Measurements from ENCODE around the gene PLPP7. TPM values are rescaled to one million over a fixed set of nuclear protein-coding genes. Genes with fewer than 3 reads are reported as not detected.

Gene PLPP7
- total and polyA plus RNA-seq, 4 donors: 0.18 to 0.59 (median 0.51) TPM; not detected in 1

DNA sequence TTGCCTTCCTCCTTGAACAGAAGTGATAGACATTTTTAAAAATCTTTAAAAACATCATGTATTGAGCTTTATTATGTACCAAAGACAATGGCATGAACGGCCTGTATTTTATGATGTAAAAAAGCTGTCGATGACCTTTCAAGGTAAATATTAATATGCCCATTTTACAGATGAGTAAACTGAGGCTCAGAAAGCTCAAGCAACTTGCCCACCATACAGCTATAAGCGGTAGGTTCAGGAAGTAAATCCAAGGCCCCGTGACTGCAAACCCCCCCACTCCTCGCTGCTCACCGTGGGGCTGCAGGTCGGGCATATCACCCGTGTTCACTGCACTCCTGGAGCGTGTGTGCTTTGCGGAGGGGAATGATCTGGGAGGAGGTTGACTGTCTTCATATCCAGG, 3.4 kb downstream of the PLPP7 start:
- Histone ChIP-seq H3K36me3 (ENCODE audit: control insufficient read depth in 4 of 4, insufficient read depth in 3 of 4, low read depth in 1 of 4, low read length in 3 of 4) (no peaks in the 10 kb centered on the region), H3K27me3 (ENCODE audit: control insufficient read depth in 4 of 4, insufficient read depth in 4 of 4, low read length in 3 of 4) (no peaks in the 10 kb centered on the region), H3K9ac (ENCODE audit: low read depth in 1 of 2, low read length in 2 of 2) (no peak overlapping the region), H3K27ac (ENCODE audit: low read depth in 1 of 2, low read length in 2 of 2) (no peak overlapping the region), H3K4me3 (ENCODE audit: low read depth in 1 of 3, low read length in 3 of 3) (no peak overlapping the region), H3K9me3 (ENCODE audit: control insufficient read depth in 4 of 4, low read length in 3 of 4) (no peaks in the 10 kb centered on the region), H3K4me1 (ENCODE audit: control insufficient read depth in 4 of 4, insufficient read depth in 4 of 4, low read length in 3 of 4) (no peaks in the 10 kb centered on the region)
- WGBS: 94% methylated on average over 10 of the region's 10 CpGs
- DNase-seq (ENCODE audit: low spot score): no peak
- TF ChIP-seq FOXA2 (IDR thresholded peaks at IDR 0.05): no peak
- TF ChIP-seq FOXA1 (IDR thresholded peaks at IDR 0.05): no peak
- TF ChIP-seq NR2F2 (IDR thresholded peaks at IDR 0.05): no peak
- TF ChIP-seq, protein P1, sequence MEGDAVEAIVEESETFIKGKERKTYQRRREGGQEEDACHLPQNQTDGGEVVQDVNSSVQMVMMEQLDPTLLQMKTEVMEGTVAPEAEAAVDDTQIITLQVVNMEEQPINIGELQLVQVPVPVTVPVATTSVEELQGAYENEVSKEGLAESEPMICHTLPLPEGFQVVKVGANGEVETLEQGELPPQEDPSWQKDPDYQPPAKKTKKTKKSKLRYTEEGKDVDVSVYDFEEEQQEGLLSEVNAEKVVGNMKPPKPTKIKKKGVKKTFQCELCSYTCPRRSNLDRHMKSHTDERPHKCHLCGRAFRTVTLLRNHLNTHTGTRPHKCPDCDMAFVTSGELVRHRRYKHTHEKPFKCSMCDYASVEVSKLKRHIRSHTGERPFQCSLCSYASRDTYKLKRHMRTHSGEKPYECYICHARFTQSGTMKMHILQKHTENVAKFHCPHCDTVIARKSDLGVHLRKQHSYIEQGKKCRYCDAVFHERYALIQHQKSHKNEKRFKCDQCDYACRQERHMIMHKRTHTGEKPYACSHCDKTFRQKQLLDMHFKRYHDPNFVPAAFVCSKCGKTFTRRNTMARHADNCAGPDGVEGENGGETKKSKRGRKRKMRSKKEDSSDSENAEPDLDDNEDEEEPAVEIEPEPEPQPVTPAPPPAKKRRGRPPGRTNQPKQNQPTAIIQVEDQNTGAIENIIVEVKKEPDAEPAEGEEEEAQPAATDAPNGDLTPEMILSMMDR (IDR thresholded peaks at IDR 0.05; ENCODE audit: low read depth, low read length, missing input control): no peak
- no peak for TF ChIP-seq GABPA (IDR thresholded peaks at IDR 0.05 in 1 of 2, conservative IDR thresholded peaks at IDR 0.05 in 1 of 2)

DNA sequence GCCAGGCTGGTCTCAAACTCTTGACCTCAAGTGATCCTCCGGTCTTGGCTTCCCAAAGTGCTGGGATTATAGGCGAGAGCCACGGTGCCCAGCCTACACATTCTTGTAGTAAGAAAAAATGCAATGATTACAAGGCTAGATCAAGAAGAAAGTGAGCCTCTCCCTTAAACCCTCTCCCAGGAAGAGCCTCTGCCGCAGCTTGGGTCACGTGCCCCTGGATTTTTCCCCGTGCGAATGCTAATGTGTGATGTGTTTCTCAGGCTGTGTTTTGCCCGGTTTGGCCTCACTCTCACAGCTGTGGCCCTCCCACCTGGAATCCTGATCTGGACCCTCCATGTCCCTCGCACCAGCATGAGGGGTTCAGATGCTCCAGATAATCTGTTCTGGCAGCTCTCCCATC, 6.9 kb downstream of the PLPP7 start:
- Histone ChIP-seq H3K9ac (ENCODE audit: low read depth in 1 of 2, low read length in 2 of 2) (no peak overlapping the region), H3K9me3 (ENCODE audit: control insufficient read depth in 4 of 4, low read length in 3 of 4) (no peaks in the 10 kb centered on the region), H3K4me1 (ENCODE audit: control insufficient read depth in 4 of 4, insufficient read depth in 4 of 4, low read length in 3 of 4) (no peaks in the 10 kb centered on the region), H3K27ac (ENCODE audit: low read depth in 1 of 2, low read length in 2 of 2) (no peak overlapping the region), H3K36me3 (ENCODE audit: control insufficient read depth in 4 of 4, insufficient read depth in 3 of 4, low read depth in 1 of 4, low read length in 3 of 4) (no peaks in the 10 kb centered on the region), H3K27me3 (ENCODE audit: control insufficient read depth in 4 of 4, insufficient read depth in 4 of 4, low read length in 3 of 4) (no peaks in the 10 kb centered on the region), H3K4me3 (ENCODE audit: low read depth in 1 of 3, low read length in 3 of 3) (no peak overlapping the region)
- 87% methylated on average over 9 of the region's 9 CpGs for WGBS
- no peak for DNase-seq (ENCODE audit: low spot score)
- TF ChIP-seq NR2F2 (IDR thresholded peaks at IDR 0.05): no peak

DNA sequence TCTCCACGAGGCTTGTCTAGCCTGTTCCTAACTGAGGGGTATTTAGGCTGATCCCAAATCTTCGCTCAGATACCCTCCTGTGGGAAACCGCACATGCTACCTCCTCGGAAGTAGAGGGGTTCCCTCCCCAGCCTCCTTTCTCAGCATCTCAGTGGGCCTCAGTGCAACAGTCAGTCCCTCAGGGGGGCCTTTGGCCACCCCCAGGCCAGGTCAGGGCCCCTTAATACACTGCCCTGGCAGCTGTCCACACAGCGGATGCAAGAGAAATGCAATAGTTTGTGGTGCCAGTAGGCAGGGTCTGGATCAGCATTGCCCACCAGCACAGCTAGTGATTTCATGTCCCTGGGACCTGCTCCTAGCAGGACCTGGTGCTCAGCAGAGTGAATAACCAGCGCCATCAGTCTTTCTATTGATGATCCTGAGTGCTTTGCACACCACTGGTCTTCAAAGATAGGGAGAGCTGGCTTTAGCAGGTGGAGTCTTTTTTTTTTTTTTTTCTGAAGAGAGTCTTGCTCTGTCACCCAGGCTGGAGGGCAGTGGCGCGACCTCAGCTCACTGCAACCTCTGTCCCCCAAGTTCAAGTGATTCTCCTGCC, 7.5 kb downstream of the PLPP7 start:
- Histone ChIP-seq H3K27ac (ENCODE audit: low read depth in 1 of 2, low read length in 2 of 2) (no peak overlapping the region), H3K4me1 (ENCODE audit: control insufficient read depth in 4 of 4, insufficient read depth in 4 of 4, low read length in 3 of 4) (no peaks in the 10 kb centered on the region), H3K27me3 (ENCODE audit: control insufficient read depth in 4 of 4, insufficient read depth in 4 of 4, low read length in 3 of 4) (no peaks in the 10 kb centered on the region), H3K4me3 (ENCODE audit: low read depth in 1 of 3, low read length in 3 of 3) (no peak overlapping the region), H3K9me3 (ENCODE audit: control insufficient read depth in 4 of 4, low read length in 3 of 4) (no peaks in the 10 kb centered on the region), H3K9ac (ENCODE audit: low read depth in 1 of 2, low read length in 2 of 2) (no peak overlapping the region), H3K36me3 (ENCODE audit: control insufficient read depth in 4 of 4, insufficient read depth in 3 of 4, low read depth in 1 of 4, low read length in 3 of 4) (no peaks in the 10 kb centered on the region)
- DNase-seq (ENCODE audit: low spot score): no peak
- TF ChIP-seq RXRA (IDR thresholded peaks at IDR 0.05): no peak
- TF ChIP-seq FOXA1 (IDR thresholded peaks at IDR 0.05): no peak
- TF ChIP-seq SP1 (IDR thresholded peaks at IDR 0.05): no peak
- TF ChIP-seq, protein P1 (IDR thresholded peaks at IDR 0.05; ENCODE audit: low read depth, low read length, missing input control): no peak
- no peak for TF ChIP-seq HNF4G (IDR thresholded peaks at IDR 0.05)
- no peak for TF ChIP-seq EGR1 (IDR thresholded peaks at IDR 0.05; ENCODE audit: low read depth in 2 of 2)
- TF ChIP-seq, protein P2, sequence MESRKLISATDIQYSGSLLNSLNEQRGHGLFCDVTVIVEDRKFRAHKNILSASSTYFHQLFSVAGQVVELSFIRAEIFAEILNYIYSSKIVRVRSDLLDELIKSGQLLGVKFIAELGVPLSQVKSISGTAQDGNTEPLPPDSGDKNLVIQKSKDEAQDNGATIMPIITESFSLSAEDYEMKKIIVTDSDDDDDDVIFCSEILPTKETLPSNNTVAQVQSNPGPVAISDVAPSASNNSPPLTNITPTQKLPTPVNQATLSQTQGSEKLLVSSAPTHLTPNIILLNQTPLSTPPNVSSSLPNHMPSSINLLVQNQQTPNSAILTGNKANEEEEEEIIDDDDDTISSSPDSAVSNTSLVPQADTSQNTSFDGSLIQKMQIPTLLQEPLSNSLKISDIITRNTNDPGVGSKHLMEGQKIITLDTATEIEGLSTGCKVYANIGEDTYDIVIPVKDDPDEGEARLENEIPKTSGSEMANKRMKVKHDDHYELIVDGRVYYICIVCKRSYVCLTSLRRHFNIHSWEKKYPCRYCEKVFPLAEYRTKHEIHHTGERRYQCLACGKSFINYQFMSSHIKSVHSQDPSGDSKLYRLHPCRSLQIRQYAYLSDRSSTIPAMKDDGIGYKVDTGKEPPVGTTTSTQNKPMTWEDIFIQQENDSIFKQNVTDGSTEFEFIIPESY (IDR thresholded peaks at IDR 0.05): no peak
- TF ChIP-seq YY1 (IDR thresholded peaks at IDR 0.05): no peak
- no peak for TF ChIP-seq NR2F2 (IDR thresholded peaks at IDR 0.05)
- WGBS: 86% methylated on average over 8 of the region's 8 CpGs

Measured in liver (tissue), 9 donors.